M059J (cell line): ENCODE measurements around the gene RLN1. TPM values are rescaled to one million over a fixed set of nuclear protein-coding genes. Genes with fewer than 3 reads are reported as not detected.
"Not testable (repeated sequence)": the region's sequence is repeated elsewhere in the genome, so short reads cannot be mapped to it uniquely, and the experiment has no call there.

ENCODE experiments used
- DNase-seq: peaks from one replicate; pipeline ENCODE4 v3.0.0-alpha.2; 2012; ENCODE audit warnings: low read depth
- total RNA-seq: library from RNA; depleted of rRNA; stranded (reverse); fragments of >200 nt; shearing (Covaris generic); gene quantifications from 2 replicates; pipeline ENCODE4 v1.2.3, GENCODE V29; 2014; rRNA removed

RLN1 gene
- not detected in 2 replicates for total RNA-seq

DNA sequence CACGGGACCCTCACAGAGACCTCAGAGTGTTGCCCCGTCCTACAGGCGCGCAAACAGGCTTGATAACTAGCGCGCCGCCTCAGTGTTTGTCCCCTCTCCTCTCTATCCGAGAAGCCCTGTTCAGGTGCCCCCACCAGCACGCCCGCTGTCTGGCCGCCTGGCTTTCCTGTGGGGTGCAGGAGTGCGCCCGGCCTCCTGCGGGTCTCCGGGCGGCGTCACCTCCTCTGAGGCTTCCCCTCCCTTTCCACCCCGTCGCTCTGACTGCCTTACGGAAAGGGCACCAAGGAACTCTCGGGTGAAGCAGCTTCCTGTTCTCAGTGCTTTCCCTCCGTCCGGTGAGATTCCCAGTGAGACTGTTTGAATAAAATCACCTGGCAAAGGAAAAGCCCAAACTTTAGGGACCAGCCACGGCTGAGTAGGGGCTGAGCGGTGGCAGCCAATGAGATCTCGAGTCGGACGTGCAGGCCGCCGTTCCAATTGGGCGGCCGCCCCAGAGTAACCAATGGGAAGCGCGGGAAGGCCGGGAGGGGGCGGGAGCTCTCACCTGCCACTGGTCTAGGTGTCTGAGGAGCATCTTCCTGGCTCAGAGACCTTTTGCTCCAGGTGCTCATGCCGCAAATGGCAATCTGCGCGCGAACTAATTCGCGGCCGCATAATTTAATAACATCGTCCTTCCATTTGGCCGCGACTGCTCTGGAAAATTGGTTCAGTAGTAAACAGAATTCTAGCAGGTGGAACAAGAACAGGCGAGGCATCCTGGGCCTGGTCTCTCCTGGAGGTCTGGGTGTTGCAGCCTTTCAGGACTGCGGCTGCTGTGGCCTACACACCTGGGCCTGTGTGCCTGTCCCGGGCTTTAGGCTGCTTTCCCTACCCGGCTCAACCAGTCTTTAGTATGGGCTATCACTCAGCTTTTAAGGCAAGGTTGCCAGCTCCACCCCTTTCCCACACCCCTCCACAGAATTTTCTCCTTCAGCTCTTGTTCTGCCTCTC is at the start of gene RLN1:
Gene RLN1 (minus strand): TSS at position 885 of the 990 bp plus-strand sequence. CDS start 130 bp downstream, at position 755.
- not testable (repeated sequence) for DNase-seq

- peak; percentile 95 for DNase-seq
Measured at GRCh38 chr9:5389109-5389732, 49.5 kb upstream of the RLN1 start.

DNA sequence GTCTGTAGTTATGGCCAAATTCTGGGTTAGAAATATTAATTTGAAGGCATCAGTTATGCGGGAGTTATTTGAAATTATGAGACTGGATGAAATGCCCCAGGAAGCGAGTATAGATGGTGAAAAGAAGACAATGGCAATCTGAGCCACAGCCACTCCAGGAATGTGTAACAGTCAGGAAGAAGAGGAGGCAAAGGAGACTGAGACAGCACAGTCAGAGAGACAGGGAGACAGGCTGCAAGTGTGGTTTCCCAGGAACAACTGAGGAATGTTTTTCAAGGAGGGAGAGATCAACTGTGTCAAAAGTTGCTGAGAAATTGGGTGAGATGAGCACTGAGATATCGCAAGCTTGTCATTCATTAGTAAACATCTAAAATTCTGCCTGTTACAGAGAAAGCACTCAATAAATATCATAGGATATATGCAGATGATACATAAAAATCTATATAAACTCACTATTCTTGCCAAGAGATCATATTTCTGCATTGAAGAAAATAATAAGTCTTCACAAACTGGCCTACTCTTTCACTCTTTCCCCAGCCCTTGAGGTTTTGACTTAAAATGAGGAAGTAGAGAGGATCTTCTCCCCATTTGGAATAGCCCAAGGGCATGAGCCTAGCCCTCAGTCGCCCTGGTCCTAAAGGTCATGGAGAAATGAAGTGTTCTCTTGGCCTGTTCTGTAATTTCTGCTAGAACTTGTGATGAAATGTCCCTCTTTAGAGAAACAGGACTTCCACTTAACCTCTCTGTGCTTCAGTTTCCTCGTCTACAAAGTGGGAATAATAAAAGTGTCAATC is 48.5 kb upstream of the RLN1 start:
- DNase-seq, result peak; percentile 64

DNA sequence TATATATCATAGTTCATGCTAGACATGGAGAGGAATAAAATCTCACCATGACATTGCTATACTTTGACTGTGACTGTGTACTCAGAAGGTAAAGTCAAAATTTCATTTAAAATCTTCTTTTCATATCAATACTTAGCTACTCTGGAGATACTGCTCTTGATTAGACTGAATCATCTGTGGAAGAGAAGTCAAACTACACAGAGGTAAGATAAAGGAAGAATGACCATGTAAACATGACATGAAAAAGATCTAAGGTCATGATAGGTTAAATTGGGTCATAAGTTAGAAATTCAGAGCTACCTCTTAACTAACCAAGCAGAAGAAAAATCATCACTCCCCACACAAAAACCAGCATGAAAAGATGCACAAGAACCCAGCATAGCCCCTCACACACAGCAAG is 44.8 kb upstream of the RLN1 start:
- DNase-seq, result peak; percentile 4

DNA sequence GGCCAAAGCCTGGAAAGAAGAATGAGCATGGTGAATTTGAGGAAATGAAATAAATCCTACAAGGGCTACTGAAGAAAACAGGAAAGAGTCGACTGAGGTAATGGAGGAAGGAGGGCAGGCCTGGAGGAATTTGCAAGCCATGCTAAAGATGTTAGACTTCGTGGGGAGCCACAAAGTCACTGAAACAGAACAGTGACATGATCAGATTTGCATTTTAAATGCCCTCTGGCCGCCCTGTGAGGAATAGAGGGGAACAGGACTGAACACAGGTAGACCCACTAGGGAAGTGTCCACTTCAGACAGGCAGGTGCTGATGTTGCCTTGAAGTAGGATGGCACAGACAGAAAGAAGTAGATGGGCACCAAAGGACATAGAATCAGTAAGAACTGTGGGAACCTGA is 42.8 kb upstream of the RLN1 start:
- DNase-seq, result no peak

- DNase-seq, result peak; percentile 34
Measured at GRCh38 chr9:5375790-5376477, 36.3 kb upstream of the RLN1 start.

- DNase-seq, result no peak
Measured at GRCh38 chr9:5375091-5375490, 35.4 kb upstream of the RLN1 start.

GRCh38 chr9:5364294-5365024 is 24.8 kb upstream of the RLN1 start:
- no peak for DNase-seq

- no peak for DNase-seq
Measured at GRCh38 chr9:5361326-5362010, 21.8 kb upstream of the RLN1 start.

DNA sequence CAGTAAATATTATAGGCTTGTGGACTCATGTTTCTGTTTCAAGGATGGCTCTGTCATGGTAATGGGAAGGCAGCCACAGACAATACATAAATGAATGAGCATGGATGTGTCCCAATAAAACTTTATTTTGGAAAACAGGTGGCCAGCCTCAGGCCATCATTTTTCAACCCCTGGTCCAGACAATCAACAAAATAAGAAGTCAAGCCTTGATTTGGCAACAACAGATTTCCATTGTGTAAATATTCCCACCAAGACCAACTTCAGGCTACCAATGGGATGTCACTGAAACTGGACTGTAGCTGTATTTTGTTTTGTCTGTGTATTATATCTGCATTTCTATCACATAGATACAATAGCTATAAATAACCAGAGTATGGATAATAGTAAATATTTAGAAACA is 20.7 kb upstream of the RLN1 start:
- no peak for DNase-seq

DNA sequence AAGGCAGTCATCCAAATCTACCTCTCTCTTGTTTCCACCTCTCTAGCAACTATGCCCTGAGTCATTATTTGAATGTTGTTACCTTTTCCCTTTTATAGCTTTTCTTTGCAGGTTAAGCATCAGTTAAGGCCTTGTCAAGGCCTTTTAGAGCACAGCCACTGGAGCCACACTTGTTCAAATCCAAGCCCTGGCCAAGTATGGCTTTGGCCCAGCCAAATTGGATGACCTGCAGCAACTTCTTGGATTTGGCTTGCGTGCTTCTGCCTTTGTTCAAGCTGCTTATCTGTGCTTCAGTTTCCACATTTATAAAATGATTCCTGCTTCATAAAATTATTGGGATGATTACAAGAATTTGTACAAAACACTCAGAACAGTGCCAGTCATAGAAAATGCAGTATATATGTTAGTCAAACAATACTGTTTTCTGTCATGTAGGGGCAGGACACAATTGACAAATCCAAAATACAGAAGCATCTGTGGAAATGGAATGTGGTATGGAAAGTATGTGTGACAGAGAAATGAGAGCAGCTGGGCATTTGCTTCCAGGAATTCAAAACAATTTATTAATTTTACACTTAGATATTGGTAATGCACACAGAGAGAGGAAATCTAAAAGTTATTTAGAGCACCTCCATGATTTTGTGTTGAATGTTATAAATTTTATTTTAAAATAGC is 17.9 kb upstream of the RLN1 start:
- no peak for DNase-seq

DNA sequence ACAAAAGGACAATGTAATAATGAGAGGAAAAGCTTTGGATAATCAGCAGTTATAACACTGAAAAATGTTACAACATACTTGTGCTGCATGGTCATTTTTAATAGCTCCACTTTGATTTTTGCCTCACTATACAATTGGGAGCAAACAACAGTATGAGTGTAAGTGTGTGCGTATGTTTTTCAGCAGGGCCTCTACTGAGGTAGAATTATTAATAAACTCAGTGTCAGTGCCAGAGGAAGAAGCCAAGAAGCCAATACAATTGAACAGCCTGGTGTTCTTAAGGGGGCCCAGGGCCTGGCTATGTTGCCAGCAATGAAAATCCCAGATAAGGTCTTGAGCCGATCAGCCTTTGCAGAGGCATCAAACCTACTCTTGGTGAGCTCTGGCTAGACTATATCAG is 16.1 kb upstream of the RLN1 start:
- no peak for DNase-seq

- no peak for DNase-seq
Measured at GRCh38 chr9:5355226-5355625, 15.6 kb upstream of the RLN1 start.

GRCh38 chr9:5354184-5354583 is 14.5 kb upstream of the RLN1 start:
- DNase-seq, result no peak

DNA sequence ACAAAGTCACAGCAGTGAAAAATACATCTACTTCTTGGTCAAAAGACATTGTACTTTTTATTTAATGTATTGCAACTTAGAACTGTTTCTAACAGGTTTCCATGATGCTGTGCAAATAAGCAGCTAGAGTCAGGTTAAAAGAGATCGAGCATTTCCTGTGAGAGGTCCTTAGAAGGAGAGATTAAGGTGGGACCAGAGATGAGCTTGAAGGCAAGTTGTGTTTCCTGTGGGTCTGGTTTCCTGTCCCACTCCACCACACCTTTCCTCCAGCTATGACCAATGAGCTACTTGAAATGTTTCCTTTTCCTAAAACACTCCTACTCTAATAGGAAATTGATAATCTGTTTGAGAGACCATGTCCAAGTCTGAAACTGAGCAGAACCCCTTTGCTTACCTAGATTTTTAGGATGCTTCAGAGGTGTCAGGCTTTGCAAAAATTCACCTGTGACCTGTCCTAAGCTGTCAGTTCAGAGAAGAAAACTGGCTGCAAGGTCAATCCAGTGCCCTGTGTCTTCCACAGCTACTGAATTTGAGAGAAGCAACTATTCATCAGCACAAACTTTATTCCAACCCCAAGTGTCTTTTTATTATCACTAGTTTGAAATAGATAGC is 13.1 kb upstream of the RLN1 start:
- DNase-seq, result no peak

DNA sequence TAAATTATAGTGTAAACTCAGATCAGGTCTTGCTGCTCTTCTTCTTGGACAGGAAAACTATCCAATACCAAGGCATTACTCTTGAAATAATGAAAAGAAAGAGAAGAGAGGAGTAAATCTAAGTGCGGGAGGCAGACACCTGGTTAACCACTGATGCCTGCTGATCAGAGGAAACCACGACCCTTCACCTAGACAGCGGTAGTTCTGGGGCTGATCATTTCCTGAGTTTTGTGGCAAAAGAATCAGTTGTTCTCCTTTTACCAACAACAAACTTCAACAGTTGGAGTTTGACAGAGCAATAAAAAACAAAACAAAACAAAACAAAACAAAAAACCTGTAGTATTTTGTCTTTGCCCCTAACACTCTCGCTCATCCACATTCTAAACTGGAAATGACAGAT is 3.0 kb downstream of the RLN1 start:
- no peak for DNase-seq

DNA sequence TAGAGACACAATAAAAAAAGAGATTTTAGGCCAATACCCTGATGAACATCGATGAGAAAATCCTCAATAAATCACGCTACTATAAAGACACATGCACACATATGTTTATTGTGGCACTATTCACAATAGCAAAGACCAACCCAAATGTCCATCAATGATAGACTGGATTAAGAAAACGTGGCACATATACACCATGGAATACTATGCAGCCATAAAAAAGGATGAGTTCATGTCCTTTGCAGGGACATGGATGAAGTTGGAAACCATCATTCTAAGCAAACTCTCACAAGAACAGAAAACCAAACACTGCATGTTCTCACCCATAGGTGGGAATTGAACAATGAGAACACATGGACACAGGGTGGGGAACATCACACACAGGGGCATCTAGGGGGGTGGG is 8.4 kb downstream of the RLN1 start:
- DNase-seq, result not testable (repeated sequence)

DNA sequence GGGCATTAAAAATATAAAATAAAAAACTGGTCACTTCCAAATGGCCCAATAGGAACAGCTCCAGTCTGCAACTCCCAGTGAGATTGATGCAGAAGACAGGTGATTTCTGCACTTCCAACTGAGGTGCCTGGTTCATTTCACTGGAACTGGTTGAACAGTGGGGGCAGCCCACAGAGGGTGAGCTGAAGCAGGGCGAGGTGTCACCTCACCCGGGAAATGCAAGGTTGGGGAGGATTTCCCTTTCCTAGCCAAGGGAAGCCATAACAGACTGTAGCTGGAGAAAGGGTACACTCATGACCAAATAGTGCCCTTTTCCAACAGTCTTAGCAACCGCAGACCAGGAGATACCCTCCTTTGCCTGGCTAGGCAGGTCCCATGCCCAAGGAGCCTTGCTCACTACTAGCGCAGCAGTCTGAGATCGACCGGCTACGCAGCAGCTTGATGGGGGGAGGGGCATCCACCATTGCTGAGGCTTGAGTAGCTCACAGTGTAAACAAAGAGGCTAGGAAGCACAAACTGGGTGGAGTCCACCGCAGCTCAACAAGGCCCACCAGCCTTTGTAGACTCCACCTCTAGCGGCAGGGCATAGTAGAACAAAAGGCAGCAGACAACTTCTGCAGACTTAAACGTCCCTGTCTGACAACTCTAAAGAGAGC is 12.7 kb downstream of the RLN1 start:
- no peak for DNase-seq

- no peak for DNase-seq
Measured at GRCh38 chr9:5326187-5326586, 13.5 kb downstream of the RLN1 start.
